HG02610 (cell line): Measurements from ENCODE around the gene SPP2.

ENCODE experiments used
- ATAC-seq: cut with Tn5 transposase; IDR thresholded peaks from one replicate; pipeline ENCODE4 v1.9.1; 2021; ENCODE audit warnings: mild to moderate bottlenecking, moderate library complexity; ENCODE audit not compliant: unreplicated experiment

SPP2 gene, protein sequence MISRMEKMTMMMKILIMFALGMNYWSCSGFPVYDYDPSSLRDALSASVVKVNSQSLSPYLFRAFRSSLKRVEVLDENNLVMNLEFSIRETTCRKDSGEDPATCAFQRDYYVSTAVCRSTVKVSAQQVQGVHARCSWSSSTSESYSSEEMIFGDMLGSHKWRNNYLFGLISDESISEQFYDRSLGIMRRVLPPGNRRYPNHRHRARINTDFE

GRCh38 chr2:234050455-234051135 is at the start of gene SPP2:
TSS of gene SPP2 (plus strand) at chr2:234050702. CDS start at chr2:234050787, 85 bp downstream.
- ATAC-seq: no peak

GRCh38 chr2:234001380-234002160 is 48.9 kb upstream of the SPP2 start:
- ATAC-seq: no peak

- ATAC-seq: no peak
These were observed 48.2 kb upstream of the SPP2 start for GRCh38 chr2:234002281-234002680.

DNA sequence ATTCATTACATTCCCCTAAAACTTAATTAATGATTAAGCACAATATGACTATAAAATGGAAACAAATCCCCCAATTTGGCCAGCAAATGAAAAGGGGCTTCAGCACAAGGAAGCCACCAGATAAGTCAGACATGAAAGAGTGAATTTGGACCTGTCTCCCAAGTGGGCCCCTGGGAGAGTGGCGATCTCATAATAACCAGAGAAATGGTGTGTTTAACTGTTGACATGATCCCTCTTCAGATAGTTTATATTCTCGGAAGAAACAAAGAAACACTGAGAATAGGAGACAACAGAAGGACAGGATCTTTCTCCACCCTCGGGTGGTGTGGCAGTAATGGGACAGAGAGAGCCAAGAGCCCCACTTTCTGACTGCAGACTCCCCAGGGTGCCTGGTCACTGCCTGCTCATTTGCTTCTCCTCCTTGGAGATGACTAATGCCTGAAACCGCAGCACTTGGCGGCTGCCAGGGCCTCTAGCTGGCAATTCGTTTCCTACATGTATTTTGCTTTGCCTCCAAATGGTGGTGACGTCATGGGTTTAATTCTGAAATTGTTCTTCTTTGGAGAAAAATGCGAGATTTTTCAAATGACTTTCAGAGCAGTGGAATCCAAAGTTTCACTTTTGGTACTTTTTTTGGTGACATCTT is 46.4 kb upstream of the SPP2 start:
- no peak for ATAC-seq

DNA sequence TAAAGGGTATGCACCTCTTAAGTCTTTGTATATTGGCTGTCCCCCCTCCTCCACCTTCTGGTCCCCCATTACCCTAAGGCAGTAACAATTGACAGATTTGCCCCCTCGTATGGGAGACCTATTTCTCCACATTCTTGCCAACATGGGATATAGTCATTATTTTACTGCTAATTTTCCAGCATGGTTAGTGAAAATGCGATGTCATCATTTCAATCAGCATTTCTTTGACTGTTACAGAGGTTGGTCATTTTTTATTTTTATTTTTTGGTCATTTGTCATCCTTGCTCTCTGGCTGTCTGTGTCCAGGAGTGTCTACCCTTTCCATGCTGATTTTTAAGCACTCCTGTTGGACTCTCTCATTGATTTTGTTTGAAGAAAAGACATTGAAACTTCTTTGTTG is 45.4 kb upstream of the SPP2 start:
- no peak for ATAC-seq

- no peak for ATAC-seq
These were observed 44.0 kb upstream of the SPP2 start for GRCh38 chr2:234006501-234006900.

DNA sequence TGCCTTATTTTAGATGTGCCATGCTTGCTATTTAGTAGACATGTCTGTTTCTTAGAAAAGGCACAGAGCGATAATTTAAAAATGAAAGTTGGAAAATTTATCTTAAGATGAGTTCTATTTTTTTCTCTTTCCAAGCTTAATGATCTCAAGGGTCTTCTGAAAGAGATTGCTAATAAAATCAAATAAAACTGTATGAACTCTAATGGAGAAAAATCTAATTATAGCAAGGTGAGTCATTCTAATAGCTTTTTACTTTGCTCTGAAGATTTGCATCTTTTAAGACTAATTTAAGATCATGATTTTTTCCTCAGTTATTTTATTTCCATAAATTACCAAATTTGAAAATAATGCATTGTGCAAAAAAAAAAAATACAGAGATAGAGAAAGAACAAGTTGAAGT is 36.1 kb upstream of the SPP2 start:
- no peak for ATAC-seq

DNA sequence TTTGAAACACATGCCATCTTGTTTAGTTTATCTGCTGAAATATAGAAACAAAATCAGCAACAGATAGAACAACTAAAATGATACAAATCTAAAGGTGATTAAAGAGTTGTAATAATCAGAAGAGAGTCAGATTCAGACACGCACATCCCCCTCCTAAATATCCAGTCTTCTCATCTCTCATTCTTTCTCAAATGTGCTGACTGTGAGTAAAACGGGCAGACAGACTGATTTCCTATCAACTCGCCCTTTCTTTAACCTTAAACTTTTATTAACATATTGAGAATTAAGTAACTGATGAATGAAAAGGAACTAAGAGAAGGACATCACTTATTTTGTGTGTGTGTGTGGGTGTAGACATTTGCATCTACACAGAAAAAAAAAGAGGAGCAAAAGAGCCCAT is 34.6 kb upstream of the SPP2 start:
- ATAC-seq: no peak

DNA sequence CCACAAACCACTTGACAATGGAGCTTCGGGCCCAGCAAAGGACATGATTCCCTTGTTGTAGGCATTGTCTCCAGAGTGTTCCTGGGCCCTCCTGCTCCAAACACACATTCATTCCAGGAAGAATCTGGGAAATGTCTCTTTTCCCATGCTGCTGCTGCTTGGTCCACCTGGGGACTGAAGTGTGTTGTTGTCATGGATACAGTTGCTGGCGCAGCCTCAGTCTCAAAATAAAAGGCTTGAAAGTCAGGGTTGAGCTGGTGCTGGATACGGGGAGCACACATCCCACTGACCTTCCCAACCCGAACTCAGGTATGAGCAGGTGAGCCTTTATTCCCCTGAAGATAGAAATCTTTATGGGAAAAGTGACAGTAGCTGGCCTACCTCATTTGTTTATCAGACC is 30.6 kb upstream of the SPP2 start:
- no peak for ATAC-seq

DNA sequence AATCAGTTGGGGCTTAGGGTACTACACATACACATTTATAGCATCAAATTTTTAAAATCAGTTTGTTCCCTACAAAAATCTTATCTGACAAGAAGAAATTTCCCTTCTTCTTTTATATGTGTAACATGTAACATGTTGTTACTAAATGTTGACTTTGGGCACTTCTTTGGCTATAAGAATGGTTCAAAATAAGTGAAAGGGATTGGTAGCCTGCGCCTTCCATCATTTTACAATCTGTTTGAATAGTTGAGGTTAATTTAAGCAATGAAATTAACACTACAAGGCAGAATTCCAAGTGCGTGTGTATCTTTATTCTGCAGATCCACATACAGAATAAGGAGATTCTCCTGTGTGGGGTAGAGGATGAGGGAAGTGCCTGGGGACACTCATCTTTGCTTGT is 30.2 kb upstream of the SPP2 start:
- ATAC-seq: no peak

DNA sequence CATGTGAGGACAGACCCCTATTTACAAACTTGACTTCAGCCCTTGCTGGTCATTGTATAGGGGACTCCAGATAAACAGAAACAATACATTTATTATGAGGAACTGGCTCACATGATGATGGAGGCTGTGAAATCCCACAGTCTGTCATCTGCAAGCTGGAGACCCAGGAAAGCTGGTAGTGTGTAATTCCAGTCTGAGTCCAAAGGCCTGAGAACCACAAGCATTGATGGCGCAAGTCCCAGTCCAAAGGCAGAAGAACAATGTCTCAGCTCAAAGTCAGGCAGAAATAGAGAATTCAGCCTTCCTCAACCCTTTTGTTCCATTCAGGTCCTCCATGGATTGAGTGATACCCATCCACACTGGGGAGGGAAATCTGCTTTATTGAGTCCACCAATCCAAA is 28.1 kb upstream of the SPP2 start:
- ATAC-seq: no peak

GRCh38 chr2:234024304-234024703 is 26.2 kb upstream of the SPP2 start:
- no peak for ATAC-seq

GRCh38 chr2:234025466-234025865 is 25.0 kb upstream of the SPP2 start:
- ATAC-seq: no peak

DNA sequence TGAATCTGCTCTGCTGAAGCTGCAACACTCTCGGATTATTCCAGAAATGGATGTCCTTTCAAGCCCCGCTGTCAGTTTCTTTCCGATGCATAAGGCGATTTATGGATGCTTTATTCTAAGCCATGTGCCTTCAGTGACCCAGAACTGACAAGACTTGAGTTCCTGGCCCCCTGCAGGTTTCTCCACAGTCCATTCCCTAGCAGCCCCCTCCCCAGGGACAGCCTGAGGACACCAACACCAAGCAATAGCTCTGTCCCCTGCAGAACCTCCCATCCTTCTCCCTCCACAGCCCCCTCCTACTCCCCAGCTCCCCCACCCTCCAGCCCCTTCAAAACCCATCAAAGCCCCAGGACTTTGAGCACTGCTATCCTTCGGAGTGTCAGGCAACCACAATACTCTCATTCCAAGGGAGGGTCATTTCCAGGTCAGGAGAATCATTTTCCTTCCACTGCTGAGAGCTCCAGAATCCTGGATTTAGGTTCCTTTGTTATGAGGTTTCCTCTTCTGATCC is 24.6 kb upstream of the SPP2 start:
- no peak for ATAC-seq

- ATAC-seq: no peak
These were observed 23.7 kb upstream of the SPP2 start for GRCh38 chr2:234026693-234027254.

DNA sequence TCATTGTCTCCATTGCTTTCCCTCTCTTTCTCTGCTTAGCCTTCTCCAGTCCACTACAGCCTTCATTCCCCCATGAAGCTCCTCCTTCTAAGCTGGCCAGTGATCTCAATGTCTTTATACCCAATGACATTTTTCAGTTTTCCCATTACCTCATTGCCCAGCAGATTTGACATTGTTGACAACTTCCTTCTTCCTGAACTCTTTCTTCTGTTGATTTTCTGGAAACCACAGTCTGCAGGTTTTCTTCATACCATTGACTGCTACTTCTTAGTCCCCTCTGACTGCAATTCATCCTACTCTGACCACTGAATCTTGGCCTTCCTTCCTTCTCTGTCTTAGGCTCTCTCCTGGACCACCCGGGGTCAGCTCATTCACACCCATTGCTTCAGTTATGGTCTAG is 22.9 kb upstream of the SPP2 start:
- no peak for ATAC-seq

DNA sequence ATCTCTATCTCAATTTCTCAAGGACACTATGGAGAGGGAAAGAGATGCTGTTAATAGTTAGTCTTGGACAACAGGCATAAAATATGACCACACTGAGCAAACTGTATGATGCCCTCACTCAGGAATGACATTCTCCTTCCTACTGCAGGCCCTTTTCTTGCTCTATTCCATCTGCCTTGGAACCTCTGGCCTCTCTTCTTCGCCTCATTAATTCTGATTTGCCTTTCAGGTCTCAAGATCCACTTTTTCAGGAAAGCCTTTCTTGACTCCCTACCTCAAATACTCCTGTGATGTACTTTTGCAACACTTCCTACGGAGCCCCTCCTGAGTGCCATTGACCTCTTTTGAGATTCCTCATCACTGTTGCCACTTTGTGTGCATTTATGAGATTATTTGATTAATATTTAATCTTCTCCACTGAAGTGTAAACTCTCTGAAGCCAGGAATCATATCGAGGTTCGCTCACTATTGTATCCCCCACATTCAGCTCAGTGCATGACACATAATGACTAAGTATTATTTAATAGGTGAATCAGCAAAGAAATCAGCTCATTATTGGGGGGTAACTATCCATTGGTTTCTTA is 21.3 kb upstream of the SPP2 start:
- ATAC-seq: no peak

DNA sequence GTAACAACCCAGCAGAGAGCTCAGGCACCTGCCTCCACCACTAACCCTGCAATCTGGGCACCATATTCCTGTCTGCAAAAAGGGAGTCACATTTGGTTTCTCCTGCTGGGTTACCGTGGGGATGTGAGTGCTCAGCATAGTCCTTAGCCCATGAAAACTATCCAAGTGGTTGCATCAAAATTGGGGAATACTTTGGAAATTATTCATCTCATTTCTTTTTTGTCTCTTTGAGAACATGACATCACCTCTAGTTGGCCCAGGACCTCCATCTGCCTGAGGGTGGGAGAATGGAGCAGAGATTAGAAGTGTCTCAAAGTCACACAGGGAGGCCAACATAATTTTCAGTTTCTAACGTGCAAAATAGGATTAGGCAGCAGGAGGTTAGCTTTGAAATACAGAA is 19.3 kb upstream of the SPP2 start:
- ATAC-seq: no peak

DNA sequence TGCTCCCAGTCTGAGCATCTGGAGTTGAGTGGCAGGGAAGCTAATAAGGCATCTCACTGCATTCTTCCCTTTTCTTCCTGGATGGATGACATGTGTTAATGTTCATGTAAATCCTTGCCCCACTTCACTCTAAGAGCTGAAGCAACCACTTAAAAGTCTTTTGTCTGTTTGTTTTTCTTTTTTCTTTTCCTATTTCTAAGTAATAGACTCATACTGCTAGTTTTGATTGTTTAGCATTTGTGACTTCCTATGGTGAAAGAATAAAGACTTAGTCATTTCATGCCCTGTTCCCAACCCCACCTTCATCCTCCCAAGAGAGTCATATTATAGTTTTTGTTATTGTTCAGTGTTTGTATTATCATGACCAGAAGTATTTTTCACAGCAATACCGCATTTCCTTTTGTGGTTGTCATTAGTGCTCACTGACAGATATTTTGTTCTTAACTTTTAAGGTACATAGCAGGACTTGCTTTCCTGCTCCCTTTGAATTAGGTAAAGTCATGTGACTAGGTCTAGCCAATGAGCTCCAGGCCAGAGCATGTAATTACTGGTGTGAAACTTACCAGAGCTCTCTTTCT is 18.1 kb upstream of the SPP2 start:
- no peak for ATAC-seq

- no peak for ATAC-seq
These were observed 17.3 kb upstream of the SPP2 start for GRCh38 chr2:234033174-234033573.
